ENCODE data around the gene SLC6A3.

The SLC6A3 gene

GRCh38 chr5:1412621-1413020 is 32.6 kb downstream of the SLC6A3 start:
- Histone ChIP-seq H3K9ac (no peak overlapping the region), H3K79me2 (ENCODE audit: insufficient read depth, low read depth) (no peaks in the 10 kb centered on the region), H3K27me3 (ENCODE audit: insufficient read depth, low read depth) (peaks cover 69% of the 10 kb centered on the region), H4K20me1 (ENCODE audit: insufficient read depth) (no peaks in the 10 kb centered on the region), H3K4me2 (no peak overlapping the region), H3K4me1 (ENCODE audit: low read depth, poor library complexity, severe bottlenecking) (no peaks in the 10 kb centered on the region), H2AFZ (ENCODE audit: low read depth) (no peak overlapping the region), H3K4me3 (IDR thresholded peaks at IDR 0.05; ENCODE audit: insufficient read depth, low read depth, low read length) (no peak overlapping the region), H3K36me3 (ENCODE audit: insufficient read depth) (no peaks in the 10 kb centered on the region), H3K27ac (no peak overlapping the region)
- TF ChIP-seq CTCF (conservative IDR thresholded peaks at IDR 0.05; ENCODE audit: low read depth, low read length) = no peak

GRCh38 chr5:1412163-1412562 is 33.1 kb downstream of the SLC6A3 start:
- TF ChIP-seq CTCF (conservative IDR thresholded peaks at IDR 0.05; ENCODE audit: low read depth, low read length) = no peak
- no peaks in the 10 kb centered on the region for H3K36me3 ChIP-seq (ENCODE audit: insufficient read depth)
- H3K4me1 ChIP-seq (ENCODE audit: low read depth, poor library complexity, severe bottlenecking) = no peaks in the 10 kb centered on the region
- no peak overlapping the region for H2AFZ ChIP-seq (ENCODE audit: low read depth)
- peaks cover 74% of the 10 kb centered on the region for H3K27me3 ChIP-seq (ENCODE audit: insufficient read depth, low read depth)
- no peaks in the 10 kb centered on the region for H3K79me2 ChIP-seq (ENCODE audit: insufficient read depth, low read depth)
- no peak overlapping the region for H3K4me3 ChIP-seq (IDR thresholded peaks at IDR 0.05; ENCODE audit: insufficient read depth, low read depth, low read length)
- no peak overlapping the region for H3K4me2 ChIP-seq
- no peak overlapping the region for H3K27ac ChIP-seq
- H3K9ac ChIP-seq = no peak overlapping the region
- no peaks in the 10 kb centered on the region for H4K20me1 ChIP-seq (ENCODE audit: insufficient read depth)

GRCh38 chr5:1411099-1411498 is 34.1 kb downstream of the SLC6A3 start:
- no peaks in the 10 kb centered on the region for H3K4me1 ChIP-seq (ENCODE audit: low read depth, poor library complexity, severe bottlenecking)

GRCh38 chr5:1410156-1411014 is 34.9 kb downstream of the SLC6A3 start:
- Histone ChIP-seq H3K36me3 (ENCODE audit: insufficient read depth) (no peaks in the 10 kb centered on the region), H2AFZ (ENCODE audit: low read depth) (no peak overlapping the region), H3K79me2 (ENCODE audit: insufficient read depth, low read depth) (no peaks in the 10 kb centered on the region), H4K20me1 (ENCODE audit: insufficient read depth) (no peaks in the 10 kb centered on the region), H3K27ac (no peak overlapping the region), H3K27me3 (ENCODE audit: insufficient read depth, low read depth) (peaks cover 79% of the 10 kb centered on the region), H3K9ac (no peak overlapping the region), H3K4me1 (ENCODE audit: low read depth, poor library complexity, severe bottlenecking) (no peaks in the 10 kb centered on the region), H3K4me2 (no peak overlapping the region), H3K4me3 (IDR thresholded peaks at IDR 0.05; ENCODE audit: insufficient read depth, low read depth, low read length) (no peak overlapping the region)
- TF ChIP-seq CTCF (conservative IDR thresholded peaks at IDR 0.05; ENCODE audit: low read depth, low read length) = no peak

More at GRCh38 chr5:1411099-1411498, 34.1 kb downstream of the SLC6A3 start:
- H3K27me3 ChIP-seq (ENCODE audit: insufficient read depth, low read depth) = peaks cover 80% of the 10 kb centered on the region
- H3K27ac ChIP-seq = no peak overlapping the region
- H3K36me3 ChIP-seq (ENCODE audit: insufficient read depth) = no peaks in the 10 kb centered on the region
- no peaks in the 10 kb centered on the region for H3K79me2 ChIP-seq (ENCODE audit: insufficient read depth, low read depth)
- no peak overlapping the region for H3K4me2 ChIP-seq
- no peak for TF ChIP-seq CTCF (conservative IDR thresholded peaks at IDR 0.05; ENCODE audit: low read depth, low read length)
- H2AFZ ChIP-seq (ENCODE audit: low read depth) = no peak overlapping the region
- no peak overlapping the region for H3K4me3 ChIP-seq (IDR thresholded peaks at IDR 0.05; ENCODE audit: insufficient read depth, low read depth, low read length)
- no peaks in the 10 kb centered on the region for H4K20me1 ChIP-seq (ENCODE audit: insufficient read depth)
- no peak overlapping the region for H3K9ac ChIP-seq
